Sigmoid colon (tissue), 7 donors: Measurements from ENCODE around the gene RABEP2. TPM values are rescaled to one million over a fixed set of nuclear protein-coding genes. Genes with fewer than 3 reads are reported as not detected.

ENCODE experiments used
- DNase-seq: peaks from one replicate; pipeline ENCODE4 v3.0.0-alpha.2; 2019
- H3K27ac ChIP-seq, 4 donors: fragments of 200-600 bp; sonication (generic); one replicate each; pipeline ENCODE4 v1.5.1; 2016 to 2019; ENCODE audit warnings: mild to moderate bottlenecking in 1 of 4
- H3K27me3 ChIP-seq, 3 donors: fragments of 200-600 bp; sonication (generic); one replicate each; pipeline ENCODE4 v1.5.1; 2019; ENCODE audit warnings: mild to moderate bottlenecking in 1 of 3
- H3K36me3 ChIP-seq, 4 donors: fragments of 200-600 bp; sonication (generic); one replicate each; pipeline ENCODE4 v1.5.1; 2016 to 2019
- H3K4me1 ChIP-seq, 4 donors: fragments of 200-600 bp; sonication (generic); one replicate each; pipeline ENCODE4 v1.5.1; 2017 to 2019
- H3K4me3 ChIP-seq, 4 donors: fragments of 200-600 bp; sonication (generic); one replicate each; pipeline ENCODE4 v1.5.1; 2017 to 2019; ENCODE audit warnings: mild to moderate bottlenecking in 2 of 4, moderate library complexity in 1 of 4
- H3K9me3 ChIP-seq, 4 donors: fragments of 200-600 bp in 3 of 4; sonication (generic) in 3 of 4; one replicate each; pipeline versions ENCODE4 v1.5.1 to v1.6.1; 2013 to 2019
- EP300 ChIP-seq, 4 donors: sonication (generic); formaldehyde crosslinking; IDR thresholded peaks; one replicate each; pipeline ENCODE4 v1.6.1; 2017; ENCODE audit warnings: antibody characterized with exemption in 4 of 4
- POLR2A ChIP-seq, 2 donors: fragments of 450-650 bp; IDR thresholded peaks; one replicate each; pipeline ENCODE4 v1.6.1; 2016; ENCODE audit warnings: antibody characterized with exemption in 2 of 2, mild to moderate bottlenecking in 2 of 2, moderate library complexity in 2 of 2
- POLR2AphosphoS5 ChIP-seq, 4 donors: sonication (generic); formaldehyde crosslinking; IDR thresholded peaks; one replicate each; pipeline ENCODE4 v1.6.1; 2017; ENCODE audit warnings: antibody characterized with exemption in 4 of 4
- WGBS, 2 donors: extraction: QIAGEN DNeasy Blood & Tissue Kit; methylation state at CpG; one replicate each; pipeline ENCODE4 v1.1.7; 2013; 5-methylcytosine and 5-hydroxymethylcytosine counted together
- intact Hi-C: fragments of 100-400 bp; cut with DNase I; formaldehyde crosslinking; loops from one replicate; pipeline ENCODE4 v1.15.1; 2023
- polyA plus RNA-seq, 3 donors: library from polyadenylated mRNA; stranded (reverse); fragments of 200-250 nt; gene quantifications; one replicate each; pipeline ENCODE4 v1.2.3, GENCODE V29; 2013
- small RNA-seq, 3 donors: library from RNA; depleted of rRNA; stranded (forward); fragments of <200 nt; gene quantifications; one replicate each; pipeline ENCODE3, GENCODE V24; 2016
- total RNA-seq, 4 donors: library from RNA; depleted of rRNA; stranded (reverse); fragments of >200 nt; gene quantifications; one replicate each; pipeline ENCODE4 v1.1.0, GENCODE V29; 2016
- TF ChIP-seq, protein P1 (sequence below), 4 experiments: fragments of 450-650 bp in 3 of 4; fragments of 200-600 bp in 1 of 4; IDR thresholded peaks; one replicate each; pipeline ENCODE4 v1.5.1; 2016 to 2019; ENCODE audit warnings: antibody characterized with exemption in 4 of 4, mild to moderate bottlenecking in 3 of 4, moderate library complexity in 2 of 4
- donor health status: healthy with polysubstance abuse.
- donor health status: Bipolar disorder and iron deficiency.
- donor health status: healthy.

RABEP2 gene
- total and polyA plus RNA-seq, 7 donors: 9.9 to 48.7 (median 30.0) TPM

DNA sequence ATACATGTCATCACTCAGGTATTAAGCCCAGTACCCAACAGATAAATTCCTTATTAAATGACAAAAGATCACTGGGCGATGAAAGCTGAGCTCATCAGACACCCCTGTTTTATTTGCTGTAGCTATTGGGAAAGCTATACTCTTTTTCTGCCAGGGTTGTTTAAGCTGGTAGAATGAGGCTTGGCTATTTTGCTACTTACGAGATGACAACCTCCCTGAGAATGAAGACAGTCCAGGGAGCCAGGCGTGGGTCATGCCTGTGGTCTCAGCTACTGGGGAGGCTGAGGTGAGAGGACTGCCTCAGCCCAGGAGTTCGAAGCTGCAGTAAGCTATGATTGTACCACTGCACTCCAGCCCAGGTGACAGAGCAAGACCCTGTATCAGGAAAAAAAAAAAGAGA lies 65.7 kb downstream of the RABEP2 start:
- no peaks in the 10 kb centered on the region for H3K36me3 ChIP-seq
- TF ChIP-seq, protein P1, sequence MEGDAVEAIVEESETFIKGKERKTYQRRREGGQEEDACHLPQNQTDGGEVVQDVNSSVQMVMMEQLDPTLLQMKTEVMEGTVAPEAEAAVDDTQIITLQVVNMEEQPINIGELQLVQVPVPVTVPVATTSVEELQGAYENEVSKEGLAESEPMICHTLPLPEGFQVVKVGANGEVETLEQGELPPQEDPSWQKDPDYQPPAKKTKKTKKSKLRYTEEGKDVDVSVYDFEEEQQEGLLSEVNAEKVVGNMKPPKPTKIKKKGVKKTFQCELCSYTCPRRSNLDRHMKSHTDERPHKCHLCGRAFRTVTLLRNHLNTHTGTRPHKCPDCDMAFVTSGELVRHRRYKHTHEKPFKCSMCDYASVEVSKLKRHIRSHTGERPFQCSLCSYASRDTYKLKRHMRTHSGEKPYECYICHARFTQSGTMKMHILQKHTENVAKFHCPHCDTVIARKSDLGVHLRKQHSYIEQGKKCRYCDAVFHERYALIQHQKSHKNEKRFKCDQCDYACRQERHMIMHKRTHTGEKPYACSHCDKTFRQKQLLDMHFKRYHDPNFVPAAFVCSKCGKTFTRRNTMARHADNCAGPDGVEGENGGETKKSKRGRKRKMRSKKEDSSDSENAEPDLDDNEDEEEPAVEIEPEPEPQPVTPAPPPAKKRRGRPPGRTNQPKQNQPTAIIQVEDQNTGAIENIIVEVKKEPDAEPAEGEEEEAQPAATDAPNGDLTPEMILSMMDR (IDR thresholded peaks at IDR 0.05): no peak
- TF ChIP-seq POLR2AphosphoS5 (IDR thresholded peaks at IDR 0.05) (no peak), EP300 (IDR thresholded peaks at IDR 0.05) (no peak), POLR2A (IDR thresholded peaks at IDR 0.05) (no peak)
- no peak for DNase-seq
- peak overlapping the region in 1 of 4 donors; percentile 77 for H3K27ac ChIP-seq
- no peaks in the 10 kb centered on the region for H3K27me3 ChIP-seq
- no peaks in the 10 kb centered on the region for H3K9me3 ChIP-seq
- H3K4me3 ChIP-seq: no peak overlapping the region
- peaks cover 0 to 19% (median 8%) of the 10 kb centered on the region in 4 donors for H3K4me1 ChIP-seq
- intact Hi-C loops: no loop called here
- WGBS, 2 donors: 80 to 93% methylated on average over 4 of the region's 4 CpGs

DNA sequence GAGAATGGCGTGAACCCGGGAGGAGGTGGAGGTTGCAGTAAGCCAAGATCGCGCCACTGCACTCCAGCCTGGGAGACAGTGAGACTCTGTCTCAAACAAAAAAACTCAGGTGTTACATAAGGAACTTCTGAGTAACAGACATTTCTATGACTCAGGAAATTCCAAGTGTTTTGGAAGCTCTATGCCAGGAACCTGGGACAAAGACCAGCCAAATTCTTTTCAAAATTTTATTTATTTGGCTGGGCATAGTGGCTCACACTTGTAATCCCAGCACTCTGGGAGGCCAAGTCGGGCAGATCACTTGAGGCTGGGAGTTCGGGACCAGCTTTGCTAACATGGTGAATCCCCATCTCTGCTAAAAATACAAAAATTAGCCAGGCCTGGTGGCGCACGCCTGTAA lies 66.6 kb downstream of the RABEP2 start:
- Histone ChIP-seq H3K9me3 (no peaks in the 10 kb centered on the region), H3K27ac (peak overlapping the region in 3 of 4 donors; percentile 39 to 77 (median 62)), H3K36me3 (no peaks in the 10 kb centered on the region), H3K27me3 (no peaks in the 10 kb centered on the region), H3K4me1 (peaks cover 0 to 16% (median 6%) of the 10 kb centered on the region in 4 donors), H3K4me3 (no peak overlapping the region)
- 95 to 96% methylated on average over 8 of the region's 8 CpGs for WGBS, 2 donors
- DNase-seq: no peak
- no peak for TF ChIP-seq POLR2A (IDR thresholded peaks at IDR 0.05)
- no peak for TF ChIP-seq EP300 (IDR thresholded peaks at IDR 0.05)
- TF ChIP-seq POLR2AphosphoS5 (IDR thresholded peaks at IDR 0.05): no peak
- TF ChIP-seq, protein P1 (IDR thresholded peaks at IDR 0.05): no peak
- intact Hi-C loops: no loop called here

Small RNA genes lying within 50 kb of the gene (small RNA-seq; reads per million reads assigned to genes)
- 0 reads per million in 3 donors for gene RF00416

Other genes starting within 250 kb of the RABEP2 start
- 100 to 1,000 TPM in 3 of 4 donors, 10 to 100 TPM in 1; 67.4 to 249 (median 134) TPM for gene EIF3C, start 213.8 kb downstream of the RABEP2 start, total RNA-seq
- gene EIF3C, start 213.8 kb downstream of the RABEP2 start, polyA plus RNA-seq: 100 to 1,000 TPM; 220 to 455 (median 265) TPM
- gene NPIPB9, start 173.5 kb downstream of the RABEP2 start, total RNA-seq: 1 to 10 TPM in 2 of 4 donors, under 1 TPM in 1, not detected in 1; 0.49 to 7.5 (median 1.8) TPM
- under 1 TPM in 1 of 3 donors, not detected in 2; 0.87 TPM for gene NPIPB9, start 173.5 kb downstream of the RABEP2 start, polyA plus RNA-seq
- 10 to 100 TPM; 40.2 to 75.1 (median 52.2) TPM for gene ATXN2L, start 102.2 kb downstream of the RABEP2 start, total RNA-seq
- 10 to 100 TPM; 25.9 to 89.9 (median 30.0) TPM for gene ATXN2L, start 102.2 kb downstream of the RABEP2 start, polyA plus RNA-seq
- 100 to 1,000 TPM in 1 of 4 donors, 10 to 100 TPM in 3; 75.3 to 115 (median 89.8) TPM for gene TUFM, start 78.9 kb downstream of the RABEP2 start, total RNA-seq
- gene TUFM, start 78.9 kb downstream of the RABEP2 start, polyA plus RNA-seq: 100 to 1,000 TPM; 102 to 289 (median 151) TPM
- 10 to 100 TPM; 23.5 to 50.4 (median 24.7) TPM for gene SH2B1, start 61.4 kb downstream of the RABEP2 start, total RNA-seq
- gene SH2B1, start 61.4 kb downstream of the RABEP2 start, polyA plus RNA-seq: 10 to 100 TPM; 29.1 to 51.4 (median 36.0) TPM
- under 1 TPM in 2 of 4 donors, not detected in 2; 0.36 to 0.49 TPM for gene ATP2A1, start 46.8 kb downstream of the RABEP2 start, total RNA-seq
- gene ATP2A1, start 46.8 kb downstream of the RABEP2 start, polyA plus RNA-seq: 1 to 10 TPM in 2 of 3 donors, not detected in 1; 1.2 to 1.6 TPM
- gene CD19, start 6.7 kb upstream of the RABEP2 start, total RNA-seq: not detected
- gene CD19, start 6.7 kb upstream of the RABEP2 start, polyA plus RNA-seq: 10 to 100 TPM in 1 of 3 donors, 1 to 10 TPM in 1, not detected in 1; 1.4 to 45.9 TPM
- 10 to 100 TPM; 17.4 to 32.4 (median 22.3) TPM for gene NFATC2IP, start 25.7 kb upstream of the RABEP2 start, total RNA-seq
- 10 to 100 TPM; 12.6 to 42.5 (median 16.2) TPM for gene NFATC2IP, start 25.7 kb upstream of the RABEP2 start, polyA plus RNA-seq
- gene SPNS1, start 49.5 kb upstream of the RABEP2 start, total RNA-seq: 10 to 100 TPM; 14.3 to 30.5 (median 14.7) TPM
- gene SPNS1, start 49.5 kb upstream of the RABEP2 start, polyA plus RNA-seq: 10 to 100 TPM in 2 of 3 donors, 1 to 10 TPM in 1; 6.6 to 40.2 (median 14.1) TPM
- 10 to 100 TPM in 2 of 4 donors, 1 to 10 TPM in 2; 6.6 to 19.1 (median 9.3) TPM for gene LAT, start 59.8 kb upstream of the RABEP2 start, total RNA-seq
- 10 to 100 TPM in 1 of 3 donors, 1 to 10 TPM in 2; 1.4 to 26.2 (median 2.4) TPM for gene LAT, start 59.8 kb upstream of the RABEP2 start, polyA plus RNA-seq